DOHH2 (cell line): ENCODE data around the gene SETD9.

Source experiments
- H3F3A ChIP-seq: fragments of 200-600 bp; sonication (generic), shearing (Covaris generic); 2 replicates; pipeline ENCODE4 v1.6.0; 2016; ENCODE audit warnings: antibody characterized with exemption, mild to moderate bottlenecking; ENCODE audit not compliant: control insufficient read depth, insufficient read depth
- H3K27ac ChIP-seq: fragments of 200-600 bp; sonication (generic); 2 replicates; pipeline ENCODE4 v1.5.1; 2014; ENCODE audit warnings: low read depth, mild to moderate bottlenecking, low read length, moderate library complexity
- H3K27me3 ChIP-seq: fragments of 200-600 bp; sonication (generic); 2 replicates; pipeline ENCODE4 v1.6.1; 2014; ENCODE audit warnings: mild to moderate bottlenecking, low read length, mixed read lengths; ENCODE audit not compliant: control insufficient read depth
- H3K36me3 ChIP-seq: fragments of 200-600 bp; sonication (generic); 2 replicates; pipeline ENCODE4 v1.6.1; 2014; ENCODE audit warnings: mild to moderate bottlenecking, low read length, moderate library complexity, mixed read lengths; ENCODE audit not compliant: control insufficient read depth
- H3K4me1 ChIP-seq: fragments of 200-600 bp; sonication (generic); 2 replicates; pipeline ENCODE4 v1.6.1; 2014; ENCODE audit warnings: mild to moderate bottlenecking, low read length, mixed read lengths; ENCODE audit not compliant: control insufficient read depth
- H3K4me2 ChIP-seq: fragments of 200-600 bp; sonication (generic); 2 replicates; pipeline ENCODE4 v1.6.0; 2014; ENCODE audit warnings: mild to moderate bottlenecking, low read length, moderate library complexity
- H3K4me3 ChIP-seq: fragments of 200-600 bp; sonication (generic); 2 replicates; pipeline ENCODE4 v1.5.1; 2014; ENCODE audit warnings: mild to moderate bottlenecking, low read length, mixed read lengths
- H3K79me2 ChIP-seq: fragments of 200-600 bp; sonication (generic); 2 replicates; pipeline ENCODE4 v1.6.1; 2014; ENCODE audit warnings: mild to moderate bottlenecking, low read length, mixed read lengths; ENCODE audit not compliant: control insufficient read depth
- H3K9me2 ChIP-seq: fragments of 200-600 bp; sonication (generic); replicated peaks from 2 replicates; pipeline ENCODE4 v1.6.1; 2014; ENCODE audit warnings: mild to moderate bottlenecking, low read length, mixed read lengths; ENCODE audit not compliant: control insufficient read depth
- H3K9me3 ChIP-seq: fragments of 200-600 bp; sonication (generic); 2 replicates; pipeline ENCODE4 v1.6.1; 2014; ENCODE audit warnings: antibody characterized with exemption, low read length, mixed read lengths; ENCODE audit not compliant: control insufficient read depth, insufficient read depth
- H4K20me1 ChIP-seq: fragments of 200-600 bp; sonication (generic); 2 replicates; pipeline ENCODE4 v1.6.0; 2014; ENCODE audit warnings: low read depth, mild to moderate bottlenecking, antibody characterized with exemption, low read length, moderate library complexity; ENCODE audit not compliant: control insufficient read depth, insufficient read depth
- EZH2phosphoT487 ChIP-seq: fragments of 200-600 bp; sonication (generic); IDR thresholded peaks from 2 replicates; pipeline ENCODE4 v1.6.1; 2017; ENCODE audit warnings: borderline replicate concordance, mild to moderate bottlenecking, antibody characterized with exemption, low read length, moderate library complexity, mixed read lengths
- TF ChIP-seq, protein P1 (sequence below): fragments of 200-600 bp; sonication (generic); IDR thresholded peaks from one replicate; pipeline ENCODE4 v1.5.1; 2014; ENCODE audit warnings: antibody characterized with exemption, mild to moderate bottlenecking, low read depth, low read length; ENCODE audit not compliant: poor library complexity, severe bottlenecking

The SETD9 gene

DNA sequence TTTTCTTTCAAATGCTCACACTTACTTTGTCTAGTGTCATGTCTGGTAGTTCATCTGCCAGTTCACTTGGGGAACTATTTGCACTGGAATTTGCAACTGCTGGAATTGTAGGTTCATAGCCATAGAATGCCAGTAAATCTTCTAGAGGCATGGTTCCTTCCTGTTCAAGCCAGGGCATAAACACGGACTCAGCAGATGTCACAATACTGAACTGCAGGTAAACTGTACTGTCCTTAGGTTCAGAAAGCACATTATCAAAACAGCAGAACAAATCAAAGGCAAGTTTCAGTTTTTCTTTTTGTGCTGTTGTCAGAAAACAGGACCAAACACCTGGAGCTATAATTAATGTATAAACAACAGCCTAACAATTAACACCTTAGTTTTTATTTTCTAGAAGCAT, 29.5 kb downstream of the SETD9 start:
- H3K79me2 ChIP-seq = no peaks in the 10 kb centered on the region
- no peak for TF ChIP-seq EZH2phosphoT487
- TF ChIP-seq, protein P1, sequence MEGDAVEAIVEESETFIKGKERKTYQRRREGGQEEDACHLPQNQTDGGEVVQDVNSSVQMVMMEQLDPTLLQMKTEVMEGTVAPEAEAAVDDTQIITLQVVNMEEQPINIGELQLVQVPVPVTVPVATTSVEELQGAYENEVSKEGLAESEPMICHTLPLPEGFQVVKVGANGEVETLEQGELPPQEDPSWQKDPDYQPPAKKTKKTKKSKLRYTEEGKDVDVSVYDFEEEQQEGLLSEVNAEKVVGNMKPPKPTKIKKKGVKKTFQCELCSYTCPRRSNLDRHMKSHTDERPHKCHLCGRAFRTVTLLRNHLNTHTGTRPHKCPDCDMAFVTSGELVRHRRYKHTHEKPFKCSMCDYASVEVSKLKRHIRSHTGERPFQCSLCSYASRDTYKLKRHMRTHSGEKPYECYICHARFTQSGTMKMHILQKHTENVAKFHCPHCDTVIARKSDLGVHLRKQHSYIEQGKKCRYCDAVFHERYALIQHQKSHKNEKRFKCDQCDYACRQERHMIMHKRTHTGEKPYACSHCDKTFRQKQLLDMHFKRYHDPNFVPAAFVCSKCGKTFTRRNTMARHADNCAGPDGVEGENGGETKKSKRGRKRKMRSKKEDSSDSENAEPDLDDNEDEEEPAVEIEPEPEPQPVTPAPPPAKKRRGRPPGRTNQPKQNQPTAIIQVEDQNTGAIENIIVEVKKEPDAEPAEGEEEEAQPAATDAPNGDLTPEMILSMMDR = no peak
- H3K4me2 ChIP-seq = no peak overlapping the region
- H3K4me3 ChIP-seq = no peak overlapping the region
- H3K27me3 ChIP-seq = no peaks in the 10 kb centered on the region
- no peaks in the 10 kb centered on the region for H3K9me2 ChIP-seq
- no peaks in the 10 kb centered on the region for H3K4me1 ChIP-seq
- H3K36me3 ChIP-seq = peaks cover 85% of the 10 kb centered on the region
- H3K27ac ChIP-seq = no peak overlapping the region
- no peaks in the 10 kb centered on the region for H3F3A ChIP-seq
- H4K20me1 ChIP-seq = no peaks in the 10 kb centered on the region; the same call in 1 of the 2 replicates
- no peaks in the 10 kb centered on the region for H3K9me3 ChIP-seq

DNA sequence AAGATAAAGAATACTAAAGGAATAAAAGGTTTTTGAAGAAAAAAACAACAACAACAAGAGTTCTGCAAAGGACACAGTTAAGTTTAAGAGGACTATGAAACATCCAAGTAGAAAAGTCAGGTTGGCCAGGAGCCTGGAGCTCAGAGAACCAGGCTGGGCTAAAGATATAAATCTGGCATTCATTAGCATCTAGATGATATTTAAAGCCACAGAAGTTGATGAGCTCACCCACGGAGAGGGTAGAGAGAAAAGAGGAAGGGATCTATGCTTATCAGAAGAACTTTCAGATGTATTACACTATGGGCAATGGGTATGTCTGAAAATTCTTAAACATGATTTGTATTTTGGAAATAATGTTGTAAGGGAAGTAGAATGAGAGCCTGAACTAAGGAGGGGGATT, 32.6 kb downstream of the SETD9 start:
- no peaks in the 10 kb centered on the region for H3K79me2 ChIP-seq
- no peaks in the 10 kb centered on the region for H3K27me3 ChIP-seq
- no peak overlapping the region for H3K27ac ChIP-seq
- H3K36me3 ChIP-seq = peaks cover 86% of the 10 kb centered on the region
- H4K20me1 ChIP-seq = no peaks in the 10 kb centered on the region; the same call in 1 of the 2 replicates
- TF ChIP-seq, protein P1 = no peak
- no peak for TF ChIP-seq EZH2phosphoT487
- no peak overlapping the region for H3K4me2 ChIP-seq
- no peak overlapping the region for H3K4me3 ChIP-seq
- H3K9me3 ChIP-seq = no peaks in the 10 kb centered on the region
- no peaks in the 10 kb centered on the region for H3K4me1 ChIP-seq
- H3K9me2 ChIP-seq = no peaks in the 10 kb centered on the region
- no peaks in the 10 kb centered on the region for H3F3A ChIP-seq

DNA sequence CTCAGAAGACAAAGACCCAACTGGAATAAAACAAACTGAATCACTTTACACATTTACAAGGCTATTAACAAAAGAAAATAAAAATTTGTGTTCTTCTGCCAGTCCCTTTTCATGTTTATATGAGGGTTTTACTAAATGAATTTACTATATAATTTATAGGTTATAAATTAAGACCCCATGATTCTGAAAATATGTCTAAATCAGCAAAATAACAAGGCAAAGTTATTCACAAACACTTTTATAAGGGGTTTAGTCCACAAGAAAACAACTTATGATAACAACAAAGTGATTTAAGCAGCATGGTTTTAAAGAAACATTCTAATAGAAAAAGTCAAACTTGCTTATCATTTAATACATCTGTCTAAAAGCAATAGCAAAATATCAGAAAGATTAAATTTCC, 37.7 kb downstream of the SETD9 start:
- H3K4me1 ChIP-seq = peaks cover 11% of the 10 kb centered on the region
- no peak overlapping the region for H3K4me2 ChIP-seq
- no peaks in the 10 kb centered on the region for H3K9me2 ChIP-seq
- TF ChIP-seq, protein P1 = no peak
- TF ChIP-seq EZH2phosphoT487 = no peak
- H3F3A ChIP-seq = no peaks in the 10 kb centered on the region
- peaks cover 69% of the 10 kb centered on the region for H3K36me3 ChIP-seq
- peaks cover 10% of the 10 kb centered on the region for H4K20me1 ChIP-seq
- H3K27ac ChIP-seq = no peak overlapping the region
- H3K4me3 ChIP-seq = no peak overlapping the region
- no peaks in the 10 kb centered on the region for H3K27me3 ChIP-seq
- peaks cover 32% of the 10 kb centered on the region for H3K79me2 ChIP-seq
- no peaks in the 10 kb centered on the region for H3K9me3 ChIP-seq

DNA sequence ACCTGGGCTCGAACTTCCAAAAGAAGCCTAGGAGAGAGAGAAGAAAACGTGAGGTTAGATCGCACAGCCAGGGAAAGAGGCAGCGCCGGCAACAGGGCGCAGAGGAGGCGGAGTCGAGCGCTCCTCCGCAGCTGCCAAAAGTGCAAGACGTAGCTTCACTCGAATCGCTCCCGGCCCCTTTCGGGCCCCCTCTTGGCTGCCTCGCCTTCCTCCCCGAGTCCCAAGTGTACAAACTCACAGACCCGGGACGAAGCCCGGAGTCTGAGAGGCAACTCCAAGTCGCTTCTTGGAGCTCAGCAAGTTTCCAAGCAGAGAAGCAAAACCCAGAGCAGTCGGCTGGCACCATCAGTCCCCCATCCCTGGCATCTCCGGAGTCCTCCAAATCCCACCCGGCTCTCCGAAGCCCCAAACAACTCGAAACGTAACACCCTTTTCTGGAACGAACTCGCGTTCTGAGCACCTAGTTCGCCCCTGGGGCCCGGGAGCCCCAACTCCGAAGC, 41.3 kb downstream of the SETD9 start:
- Histone ChIP-seq H3K27me3 (peaks cover 22% of the 10 kb centered on the region), H3K9me2 (no peaks in the 10 kb centered on the region; the same call in 1 of the 2 replicates), H3K4me1 (peaks cover 18% of the 10 kb centered on the region), H3K27ac (peak overlapping the region; percentile 36; the same call in 1 of the 2 replicates), H4K20me1 (peaks cover 10% of the 10 kb centered on the region), H3K9me3 (no peaks in the 10 kb centered on the region), H3K4me3 (peak overlapping the region; percentile 91), H3K4me2 (peak overlapping the region; percentile 96), H3K36me3 (peaks cover 40% of the 10 kb centered on the region), H3K79me2 (peaks cover 32% of the 10 kb centered on the region), H3F3A (no peaks in the 10 kb centered on the region)
- TF ChIP-seq, protein P1 = no peak
- no peak for TF ChIP-seq EZH2phosphoT487
